NOMO-1 treated with dmso at 0.1 percent for 144 hours (cell line): ENCODE data around the gene SLC25A34.

ENCODE experiments used
- DNase-seq: peaks from one replicate; lab custom pipeline; 2025; ENCODE audit not compliant: unreplicated experiment; lab: John Stamatoyannopoulos, UW

The SLC25A34 gene

GRCh38 chr1:15731735-15732685, 4.0 kb upstream of the SLC25A34 start:
- DNase-seq = no peak

- DNase-seq = no peak
These were observed 3.4 kb upstream of the SLC25A34 start for GRCh38 chr1:15732686-15733081.

GRCh38 chr1:15733218-15733725, 2.8 kb upstream of the SLC25A34 start:
- DNase-seq = no peak

GRCh38 chr1:15733726-15734226, 2.3 kb upstream of the SLC25A34 start:
- no peak for DNase-seq

- DNase-seq = no peak
These were observed 1.8 kb upstream of the SLC25A34 start for GRCh38 chr1:15734296-15734695.

- DNase-seq = no peak
These were observed 1.2 kb upstream of the SLC25A34 start for GRCh38 chr1:15734901-15735300.

- DNase-seq = no peak
These were observed 587 bp upstream of the SLC25A34 start for GRCh38 chr1:15735304-15736037.

- DNase-seq = no peak
These were observed 819 bp downstream of the SLC25A34 start for GRCh38 chr1:15736892-15737261.

- DNase-seq = no peak
These were observed 1.6 kb downstream of the SLC25A34 start for GRCh38 chr1:15737324-15738319.

GRCh38 chr1:15738416-15739113, 2.5 kb downstream of the SLC25A34 start:
- no peak for DNase-seq

- no peak for DNase-seq
These were observed 3.2 kb downstream of the SLC25A34 start for GRCh38 chr1:15739259-15739658.

GRCh38 chr1:15739745-15740144, 3.7 kb downstream of the SLC25A34 start:
- no peak for DNase-seq

- DNase-seq = peak; percentile 28
These were observed 5.1 kb downstream of the SLC25A34 start for GRCh38 chr1:15740924-15741850.

GRCh38 chr1:15742339-15742801, 6.3 kb downstream of the SLC25A34 start, which contains the start of gene TMEM82:
Gene TMEM82, plus strand, starts transcription at chr1:15742499. Its CDS starts 61 bp downstream, at chr1:15742560.
- DNase-seq = no peak

- DNase-seq = no peak
These were observed 8.1 kb downstream of the SLC25A34 start for GRCh38 chr1:15744122-15744679.

GRCh38 chr1:15747378-15747777, 11.3 kb downstream of the SLC25A34 start:
- no peak for DNase-seq

- DNase-seq = no peak
These were observed 12.2 kb downstream of the SLC25A34 start for GRCh38 chr1:15748264-15748663.

GRCh38 chr1:15748690-15749398, 12.8 kb downstream of the SLC25A34 start:
- DNase-seq = no peak
